ENCODE data around the gene ARHGEF35.
"Not testable (repeated sequence)": the region's sequence is repeated elsewhere in the genome, so short reads cannot be mapped to it uniquely, and the experiment has no call there.

ARHGEF35 gene

GRCh38 chr7:144219149-144219548 is 23.5 kb upstream of the ARHGEF35 start:
- not testable (repeated sequence) for H3K4me3 ChIP-seq (ENCODE audit: low read length in 2 of 2); H3K4me1 ChIP-seq (ENCODE audit: control insufficient read depth in 2 of 2, insufficient read depth in 2 of 2, low read length in 2 of 2); H3K27me3 ChIP-seq (ENCODE audit: control insufficient read depth in 2 of 2, insufficient read depth in 2 of 2, low read length in 2 of 2); H3K27ac ChIP-seq (ENCODE audit: low read depth in 2 of 2, low read length in 2 of 2); H3K9ac ChIP-seq (ENCODE audit: low read depth in 1 of 2, low read length in 2 of 2); H3K9me3 ChIP-seq (ENCODE audit: control insufficient read depth in 2 of 2, low read length in 2 of 2); H3K36me3 ChIP-seq (ENCODE audit: control insufficient read depth in 2 of 2, insufficient read depth in 2 of 2, low read length in 2 of 2)

GRCh38 chr7:144218581-144218980 is 22.9 kb upstream of the ARHGEF35 start:
- not testable (repeated sequence) for H3K9ac ChIP-seq (ENCODE audit: low read depth in 1 of 2, low read length in 2 of 2); H3K4me3 ChIP-seq (ENCODE audit: low read length in 2 of 2); H3K27me3 ChIP-seq (ENCODE audit: control insufficient read depth in 2 of 2, insufficient read depth in 2 of 2, low read length in 2 of 2); H3K4me1 ChIP-seq (ENCODE audit: control insufficient read depth in 2 of 2, insufficient read depth in 2 of 2, low read length in 2 of 2); H3K27ac ChIP-seq (ENCODE audit: low read depth in 2 of 2, low read length in 2 of 2); H3K9me3 ChIP-seq (ENCODE audit: control insufficient read depth in 2 of 2, low read length in 2 of 2); H3K36me3 ChIP-seq (ENCODE audit: control insufficient read depth in 2 of 2, insufficient read depth in 2 of 2, low read length in 2 of 2)

GRCh38 chr7:144217200-144217599 is 21.6 kb upstream of the ARHGEF35 start:
- not testable (repeated sequence) for H3K27ac ChIP-seq (ENCODE audit: low read depth in 2 of 2, low read length in 2 of 2); H3K9ac ChIP-seq (ENCODE audit: low read depth in 1 of 2, low read length in 2 of 2); H3K4me1 ChIP-seq (ENCODE audit: control insufficient read depth in 2 of 2, insufficient read depth in 2 of 2, low read length in 2 of 2); H3K4me3 ChIP-seq (ENCODE audit: low read length in 2 of 2); H3K9me3 ChIP-seq (ENCODE audit: control insufficient read depth in 2 of 2, low read length in 2 of 2); H3K36me3 ChIP-seq (ENCODE audit: control insufficient read depth in 2 of 2, insufficient read depth in 2 of 2, low read length in 2 of 2); H3K27me3 ChIP-seq (ENCODE audit: control insufficient read depth in 2 of 2, insufficient read depth in 2 of 2, low read length in 2 of 2)

- not testable (repeated sequence) for H3K36me3 ChIP-seq (ENCODE audit: control insufficient read depth in 2 of 2, insufficient read depth in 2 of 2, low read length in 2 of 2); H3K27ac ChIP-seq (ENCODE audit: low read depth in 2 of 2, low read length in 2 of 2); H3K9ac ChIP-seq (ENCODE audit: low read depth in 1 of 2, low read length in 2 of 2); H3K4me1 ChIP-seq (ENCODE audit: control insufficient read depth in 2 of 2, insufficient read depth in 2 of 2, low read length in 2 of 2); H3K27me3 ChIP-seq (ENCODE audit: control insufficient read depth in 2 of 2, insufficient read depth in 2 of 2, low read length in 2 of 2); H3K9me3 ChIP-seq (ENCODE audit: control insufficient read depth in 2 of 2, low read length in 2 of 2); H3K4me3 ChIP-seq (ENCODE audit: low read length in 2 of 2)
Measured at GRCh38 chr7:144205306-144205705, 9.7 kb upstream of the ARHGEF35 start.

GRCh38 chr7:144203086-144203485 is 7.5 kb upstream of the ARHGEF35 start:
- not testable (repeated sequence) for H3K27me3 ChIP-seq (ENCODE audit: control insufficient read depth in 2 of 2, insufficient read depth in 2 of 2, low read length in 2 of 2); H3K4me3 ChIP-seq (ENCODE audit: low read length in 2 of 2); H3K36me3 ChIP-seq (ENCODE audit: control insufficient read depth in 2 of 2, insufficient read depth in 2 of 2, low read length in 2 of 2); H3K9me3 ChIP-seq (ENCODE audit: control insufficient read depth in 2 of 2, low read length in 2 of 2); H3K4me1 ChIP-seq (ENCODE audit: control insufficient read depth in 2 of 2, insufficient read depth in 2 of 2, low read length in 2 of 2); H3K27ac ChIP-seq (ENCODE audit: low read depth in 2 of 2, low read length in 2 of 2); H3K9ac ChIP-seq (ENCODE audit: low read depth in 1 of 2, low read length in 2 of 2)

GRCh38 chr7:144201978-144202377 is 6.3 kb upstream of the ARHGEF35 start:
- H3K4me3 ChIP-seq (ENCODE audit: low read length in 2 of 2); H3K27me3 ChIP-seq (ENCODE audit: control insufficient read depth in 2 of 2, insufficient read depth in 2 of 2, low read length in 2 of 2); H3K36me3 ChIP-seq (ENCODE audit: control insufficient read depth in 2 of 2, insufficient read depth in 2 of 2, low read length in 2 of 2); H3K9me3 ChIP-seq (ENCODE audit: control insufficient read depth in 2 of 2, low read length in 2 of 2); H3K27ac ChIP-seq (ENCODE audit: low read depth in 2 of 2, low read length in 2 of 2); H3K9ac ChIP-seq (ENCODE audit: low read depth in 1 of 2, low read length in 2 of 2); H3K4me1 ChIP-seq (ENCODE audit: control insufficient read depth in 2 of 2, insufficient read depth in 2 of 2, low read length in 2 of 2): not testable (repeated sequence)

- H3K9ac ChIP-seq (ENCODE audit: low read depth in 1 of 2, low read length in 2 of 2); H3K36me3 ChIP-seq (ENCODE audit: control insufficient read depth in 2 of 2, insufficient read depth in 2 of 2, low read length in 2 of 2); H3K27me3 ChIP-seq (ENCODE audit: control insufficient read depth in 2 of 2, insufficient read depth in 2 of 2, low read length in 2 of 2); H3K27ac ChIP-seq (ENCODE audit: low read depth in 2 of 2, low read length in 2 of 2); H3K4me3 ChIP-seq (ENCODE audit: low read length in 2 of 2); H3K9me3 ChIP-seq (ENCODE audit: control insufficient read depth in 2 of 2, low read length in 2 of 2); H3K4me1 ChIP-seq (ENCODE audit: control insufficient read depth in 2 of 2, insufficient read depth in 2 of 2, low read length in 2 of 2): not testable (repeated sequence)
Measured at GRCh38 chr7:144198934-144199333, 3.3 kb upstream of the ARHGEF35 start.

GRCh38 chr7:144194453-144194852 is 1.2 kb downstream of the ARHGEF35 start:
- H3K4me3 ChIP-seq (ENCODE audit: low read length in 2 of 2); H3K27ac ChIP-seq (ENCODE audit: low read depth in 2 of 2, low read length in 2 of 2); H3K27me3 ChIP-seq (ENCODE audit: control insufficient read depth in 2 of 2, insufficient read depth in 2 of 2, low read length in 2 of 2); H3K4me1 ChIP-seq (ENCODE audit: control insufficient read depth in 2 of 2, insufficient read depth in 2 of 2, low read length in 2 of 2); H3K36me3 ChIP-seq (ENCODE audit: control insufficient read depth in 2 of 2, insufficient read depth in 2 of 2, low read length in 2 of 2); H3K9ac ChIP-seq (ENCODE audit: low read depth in 1 of 2, low read length in 2 of 2); H3K9me3 ChIP-seq (ENCODE audit: control insufficient read depth in 2 of 2, low read length in 2 of 2): not testable (repeated sequence)

GRCh38 chr7:144193782-144194181 is 1.9 kb downstream of the ARHGEF35 start:
- not testable (repeated sequence) for H3K36me3 ChIP-seq (ENCODE audit: control insufficient read depth in 2 of 2, insufficient read depth in 2 of 2, low read length in 2 of 2); H3K4me1 ChIP-seq (ENCODE audit: control insufficient read depth in 2 of 2, insufficient read depth in 2 of 2, low read length in 2 of 2); H3K9ac ChIP-seq (ENCODE audit: low read depth in 1 of 2, low read length in 2 of 2); H3K9me3 ChIP-seq (ENCODE audit: control insufficient read depth in 2 of 2, low read length in 2 of 2); H3K4me3 ChIP-seq (ENCODE audit: low read length in 2 of 2); H3K27me3 ChIP-seq (ENCODE audit: control insufficient read depth in 2 of 2, insufficient read depth in 2 of 2, low read length in 2 of 2); H3K27ac ChIP-seq (ENCODE audit: low read depth in 2 of 2, low read length in 2 of 2)

- not testable (repeated sequence) for H3K4me1 ChIP-seq (ENCODE audit: control insufficient read depth in 2 of 2, insufficient read depth in 2 of 2, low read length in 2 of 2); H3K27me3 ChIP-seq (ENCODE audit: control insufficient read depth in 2 of 2, insufficient read depth in 2 of 2, low read length in 2 of 2); H3K36me3 ChIP-seq (ENCODE audit: control insufficient read depth in 2 of 2, insufficient read depth in 2 of 2, low read length in 2 of 2); H3K9ac ChIP-seq (ENCODE audit: low read depth in 1 of 2, low read length in 2 of 2); H3K9me3 ChIP-seq (ENCODE audit: control insufficient read depth in 2 of 2, low read length in 2 of 2); H3K27ac ChIP-seq (ENCODE audit: low read depth in 2 of 2, low read length in 2 of 2); H3K4me3 ChIP-seq (ENCODE audit: low read length in 2 of 2)
Measured at GRCh38 chr7:144188578-144189171, 7.0 kb downstream of the ARHGEF35 start.

- H3K9ac ChIP-seq (ENCODE audit: low read depth in 1 of 2, low read length in 2 of 2); H3K9me3 ChIP-seq (ENCODE audit: control insufficient read depth in 2 of 2, low read length in 2 of 2); H3K4me1 ChIP-seq (ENCODE audit: control insufficient read depth in 2 of 2, insufficient read depth in 2 of 2, low read length in 2 of 2); H3K36me3 ChIP-seq (ENCODE audit: control insufficient read depth in 2 of 2, insufficient read depth in 2 of 2, low read length in 2 of 2); H3K27ac ChIP-seq (ENCODE audit: low read depth in 2 of 2, low read length in 2 of 2); H3K27me3 ChIP-seq (ENCODE audit: control insufficient read depth in 2 of 2, insufficient read depth in 2 of 2, low read length in 2 of 2); H3K4me3 ChIP-seq (ENCODE audit: low read length in 2 of 2): not testable (repeated sequence)
Measured at GRCh38 chr7:144187848-144188247, 7.8 kb downstream of the ARHGEF35 start.

All from mucosa of rectum (tissue), 2 donors.